ENCODE results near the gene MBNL3. TPM values are rescaled to one million over a fixed set of nuclear protein-coding genes. Genes with fewer than 3 reads are reported as not detected.

MBNL3 gene
- total RNA-seq, 2 donors from 2014 or later = 6.3 to 14.8 TPM

- WGBS, 2 donors = 100% methylated on average over 1 of the region's 1 CpG
- Histone ChIP-seq H3K4me3 (no peak overlapping the region), H3K36me3 (replicated peaks in 1 of 2; ENCODE audit: insufficient read depth in 1 of 2, low read depth in 2 of 2) (no peaks in the 10 kb centered on the region), H3K27ac (no peak overlapping the region), H3K27me3 (no peaks in the 10 kb centered on the region), H3K4me1 (peaks cover 10% of the 10 kb centered on the region), H3K9me3 (no peaks in the 10 kb centered on the region)
- TF ChIP-seq CTCF (IDR thresholded peaks at IDR 0.05) = no peak
- TF ChIP-seq POLR2A (IDR thresholded peaks at IDR 0.05) = no peak
- intact Hi-C loops (cut with DNase I) = no loop called here
- no peak for DNase-seq
- ATAC-seq = no peak
Measured at GRCh38 chrX:132474544-132475248, 14.1 kb downstream of the MBNL3 start.

GRCh38 chrX:132472397-132472796 lies 16.4 kb downstream of the MBNL3 start:
- H3K4me1 ChIP-seq = peaks cover 7% of the 10 kb centered on the region
- no peak for TF ChIP-seq CTCF (IDR thresholded peaks at IDR 0.05)
- no peak for TF ChIP-seq POLR2A (IDR thresholded peaks at IDR 0.05)
- intact Hi-C loops (cut with DNase I) = no loop called here
- H3K9me3 ChIP-seq = no peaks in the 10 kb centered on the region
- no peak overlapping the region for H3K4me3 ChIP-seq
- no peak overlapping the region for H3K27ac ChIP-seq
- 56% methylated on average over 1 of the region's 1 CpG for WGBS, 2 donors
- DNase-seq = no peak
- no peaks in the 10 kb centered on the region for H3K36me3 ChIP-seq (replicated peaks in 1 of 2; ENCODE audit: insufficient read depth in 1 of 2, low read depth in 2 of 2)
- no peak for ATAC-seq
- no peaks in the 10 kb centered on the region for H3K27me3 ChIP-seq

- H3K36me3 ChIP-seq (replicated peaks in 1 of 2; ENCODE audit: insufficient read depth in 1 of 2, low read depth in 2 of 2) = no peaks in the 10 kb centered on the region
- TF ChIP-seq CTCF (IDR thresholded peaks at IDR 0.05) (no peak), POLR2A (IDR thresholded peaks at IDR 0.05) (no peak)
- intact Hi-C loops (cut with DNase I) = no loop called here
- DNase-seq (no peak), ATAC-seq (no peak)
- H3K27me3 ChIP-seq = no peaks in the 10 kb centered on the region
- H3K27ac ChIP-seq = no peak overlapping the region
- H3K4me1 ChIP-seq = no peaks in the 10 kb centered on the region
- H3K9me3 ChIP-seq = no peaks in the 10 kb centered on the region
- H3K4me3 ChIP-seq = no peak overlapping the region
- WGBS, 2 donors = 42 to 62% methylated on average over 2 of the region's 2 CpGs
Measured at GRCh38 chrX:132470831-132471230, 18.0 kb downstream of the MBNL3 start.

GRCh38 chrX:132470179-132470578 lies 18.7 kb downstream of the MBNL3 start:
- H3K4me1 ChIP-seq = no peaks in the 10 kb centered on the region
- no peaks in the 10 kb centered on the region for H3K36me3 ChIP-seq (replicated peaks in 1 of 2; ENCODE audit: insufficient read depth in 1 of 2, low read depth in 2 of 2)
- DNase-seq (no peak), ATAC-seq (no peak)
- H3K4me3 ChIP-seq = no peak overlapping the region
- no peak overlapping the region for H3K27ac ChIP-seq
- no peaks in the 10 kb centered on the region for H3K9me3 ChIP-seq
- WGBS, 2 donors = 90 to 100% methylated on average over 1 of the region's 1 CpG
- no peaks in the 10 kb centered on the region for H3K27me3 ChIP-seq
- intact Hi-C loops (cut with DNase I) = no loop called here
- TF ChIP-seq POLR2A (IDR thresholded peaks at IDR 0.05) (no peak), CTCF (IDR thresholded peaks at IDR 0.05) (no peak)

- ATAC-seq = no peak
Measured at GRCh38 chrX:132468454-132468853, 20.4 kb downstream of the MBNL3 start.

More at GRCh38 chrX:132468454-132468853, 20.4 kb downstream of the MBNL3 start:
- DNase-seq = no peak
- Histone ChIP-seq H3K27ac (no peak overlapping the region), H3K4me3 (no peak overlapping the region), H3K4me1 (no peaks in the 10 kb centered on the region), H3K27me3 (no peaks in the 10 kb centered on the region), H3K36me3 (replicated peaks in 1 of 2; ENCODE audit: insufficient read depth in 1 of 2, low read depth in 2 of 2) (no peaks in the 10 kb centered on the region), H3K9me3 (no peaks in the 10 kb centered on the region)
- 67 to 98% methylated on average over 3 of the region's 3 CpGs for WGBS, 2 donors
- no peak for TF ChIP-seq CTCF (IDR thresholded peaks at IDR 0.05)
- TF ChIP-seq POLR2A (IDR thresholded peaks at IDR 0.05) = no peak
- intact Hi-C loops (cut with DNase I) = no loop called here

Data from body of pancreas (tissue), 4 donors.